GM18870 (cell line): ENCODE measurements around the gene PTEN.
"Not testable (repeated sequence)": the region's sequence is repeated elsewhere in the genome, so short reads cannot be mapped to it uniquely, and the experiment has no call there.

Experiments used
- ATAC-seq: cut with Tn5 transposase; IDR thresholded peaks from one replicate; pipeline ENCODE4 v1.9.1; 2021; ENCODE audit warnings: moderate library complexity; ENCODE audit not compliant: unreplicated experiment

The PTEN gene

GRCh38 chr10:87868277-87868676 lies 4.9 kb downstream of the PTEN start:
- ATAC-seq: no peak

GRCh38 chr10:87869139-87869538 lies 5.7 kb downstream of the PTEN start:
- not testable (repeated sequence) for ATAC-seq

DNA sequence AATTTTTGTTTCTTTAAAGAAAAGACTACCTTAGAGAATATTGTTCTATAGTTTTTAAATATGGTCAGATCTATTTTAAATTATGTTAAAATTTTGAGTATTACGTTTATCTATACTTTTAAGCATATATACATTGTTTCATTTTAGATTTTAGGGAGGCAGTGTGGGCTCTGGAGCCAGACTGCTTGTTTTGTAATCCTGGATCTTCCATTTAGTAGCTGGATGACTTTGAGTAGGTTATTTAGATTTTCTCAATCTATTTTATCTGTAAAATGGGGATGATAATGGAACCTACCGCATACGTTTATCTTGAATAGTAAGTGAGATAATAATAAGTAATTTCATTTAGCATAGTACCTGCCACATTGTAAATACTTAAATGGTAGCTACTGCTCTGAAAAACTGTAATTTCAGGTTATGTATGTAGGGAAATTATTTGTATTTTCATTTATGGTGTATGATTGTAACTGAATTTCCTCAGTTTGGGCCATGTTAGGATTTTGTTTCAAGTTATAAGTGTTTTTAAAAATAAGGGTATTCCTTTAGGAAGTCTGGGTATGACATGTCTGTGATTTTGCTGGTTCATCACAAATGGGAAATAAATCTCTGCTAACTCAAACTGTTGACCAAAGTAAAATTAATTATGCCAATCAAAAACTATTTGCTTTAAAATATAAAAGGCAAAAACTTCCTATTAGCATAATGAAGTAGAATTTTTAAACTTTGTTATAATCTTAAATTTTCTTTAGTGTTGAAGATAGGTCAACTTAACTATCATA lies 6.5 kb downstream of the PTEN start:
- ATAC-seq: no peak

- no peak for ATAC-seq
Observed at GRCh38 chr10:87872828-87873227, 9.4 kb downstream of the PTEN start.

DNA sequence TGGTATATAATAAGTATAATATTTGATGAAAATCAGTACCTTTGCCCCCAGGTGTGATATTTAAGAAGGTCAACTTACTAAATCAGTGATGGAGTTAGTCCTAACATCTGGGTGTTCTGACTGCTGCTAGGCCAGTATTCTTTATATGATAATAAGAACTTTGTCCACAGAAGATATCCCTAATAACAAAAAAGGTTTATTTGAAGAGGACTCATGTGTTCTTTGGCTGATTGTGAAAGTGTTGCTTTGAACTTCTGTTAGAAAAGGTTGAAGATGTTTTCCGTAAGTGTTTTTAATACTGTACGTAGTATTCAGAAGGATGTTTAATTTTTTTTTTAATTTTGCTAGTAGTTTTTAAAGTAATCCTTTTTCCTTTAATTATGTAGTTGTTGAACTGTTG lies 10.2 kb downstream of the PTEN start:
- no peak for ATAC-seq

- ATAC-seq: no peak
Observed at GRCh38 chr10:87875929-87876571, 12.6 kb downstream of the PTEN start.

DNA sequence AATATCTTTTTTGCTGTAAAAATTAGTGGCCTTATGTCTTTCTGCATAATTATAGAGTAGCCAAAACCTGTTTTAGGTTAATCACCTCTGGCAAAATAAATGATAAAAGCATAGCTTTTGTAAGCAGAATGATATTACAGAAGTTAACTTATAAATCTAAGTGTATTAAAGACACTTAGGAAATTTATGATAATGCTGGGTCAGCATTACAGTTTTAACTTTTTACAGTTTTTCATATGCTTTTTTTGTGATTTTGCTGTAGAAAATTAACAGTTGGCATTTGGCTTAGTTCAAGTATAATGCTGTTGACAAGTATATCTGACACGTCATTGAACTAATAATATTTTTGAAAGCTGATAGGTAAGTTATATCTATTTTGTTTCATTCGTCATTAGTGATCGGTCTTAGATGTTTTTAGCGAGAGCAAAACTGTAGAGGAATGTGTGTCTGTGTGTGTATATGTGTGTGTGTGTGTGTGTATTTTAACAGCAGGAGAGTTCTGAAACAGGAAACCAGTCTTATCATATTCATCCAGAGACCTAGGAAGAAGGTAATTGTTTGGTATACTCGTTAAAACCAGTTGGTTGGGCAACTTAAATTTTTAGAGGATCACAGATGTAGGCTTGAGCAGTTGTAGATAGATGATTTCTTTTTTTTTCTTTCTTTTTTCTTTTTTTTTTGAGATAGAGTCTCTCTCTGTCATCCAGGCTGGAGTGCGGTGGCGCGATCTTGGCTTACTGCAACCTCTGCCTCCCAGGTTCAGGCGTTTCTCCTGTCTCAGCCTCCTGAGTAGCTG lies 15.4 kb downstream of the PTEN start:
- ATAC-seq: no peak

DNA sequence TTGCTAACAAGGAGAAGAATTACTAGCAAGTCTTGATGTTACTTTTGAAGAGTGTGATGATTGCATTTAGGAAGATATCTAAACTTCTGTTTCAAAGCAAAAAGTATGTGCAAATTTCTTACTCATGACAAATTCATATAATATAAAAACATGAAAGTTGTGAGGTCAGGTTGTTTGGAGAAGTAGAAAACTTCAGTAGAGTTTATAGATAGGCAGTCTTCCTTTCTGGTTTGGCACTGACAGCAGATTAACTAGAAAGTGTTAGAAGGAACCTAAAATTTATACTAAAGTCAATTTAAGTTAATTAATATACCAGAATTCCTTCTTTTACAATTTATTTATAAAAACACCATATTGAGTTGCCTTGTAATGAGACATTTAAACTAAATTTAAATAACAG lies 16.9 kb downstream of the PTEN start:
- no peak for ATAC-seq

- not testable (repeated sequence) for ATAC-seq
Observed at GRCh38 chr10:87881373-87882059, 18.1 kb downstream of the PTEN start.

DNA sequence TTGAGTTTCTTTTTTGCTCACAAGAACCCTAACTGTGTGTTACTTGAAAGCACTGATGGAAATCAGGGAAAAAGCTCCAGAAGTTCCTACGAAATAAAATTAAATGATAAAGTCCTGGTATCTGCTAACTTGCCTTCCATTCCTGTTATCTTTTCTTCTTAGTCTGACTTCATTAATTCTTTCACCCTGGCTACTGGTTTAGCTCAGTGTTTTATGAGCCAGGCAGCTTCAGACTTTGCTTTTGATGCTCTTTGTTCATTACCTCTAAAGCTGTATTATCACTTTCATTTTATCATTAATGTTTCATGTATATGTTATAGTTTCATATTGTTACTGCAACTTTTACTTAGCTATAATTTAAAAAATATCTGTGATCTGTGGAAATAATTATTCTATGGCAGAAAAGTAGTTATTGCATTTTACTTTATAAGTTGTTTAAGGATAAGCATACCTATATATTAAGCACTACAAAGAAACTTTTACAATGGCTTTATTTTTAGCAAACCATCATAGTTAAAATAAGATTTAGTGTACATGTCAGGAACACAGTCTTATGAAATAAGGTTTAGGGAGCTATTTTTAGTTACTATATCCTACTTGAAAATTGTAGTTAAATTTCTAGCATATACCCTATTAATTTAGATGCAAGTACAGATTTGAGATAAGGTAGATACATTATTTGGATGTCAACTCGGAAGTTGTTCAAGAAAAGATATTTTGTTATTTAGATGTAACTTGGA lies 19.3 kb downstream of the PTEN start:
- no peak for ATAC-seq

- ATAC-seq: no peak
Observed at GRCh38 chr10:87886635-87887034, 23.2 kb downstream of the PTEN start.

DNA sequence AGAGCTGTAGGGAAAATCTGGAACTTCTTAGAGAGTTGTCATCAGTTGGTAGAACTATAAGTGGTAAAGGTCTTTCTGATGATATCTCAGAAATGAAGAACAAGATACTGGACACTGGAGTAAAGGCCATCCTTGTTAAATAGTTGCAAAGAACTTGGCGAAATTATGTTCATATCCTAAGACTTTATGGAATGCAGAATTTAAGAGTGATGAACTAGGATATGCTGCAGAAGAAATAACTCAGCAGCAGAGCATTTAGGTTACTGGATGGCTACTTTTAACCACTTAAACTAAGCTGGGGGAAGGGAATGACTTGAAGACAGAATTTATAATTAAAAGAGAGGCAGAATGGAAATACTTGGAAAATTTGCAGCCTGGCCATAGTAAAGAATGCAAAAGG lies 23.7 kb downstream of the PTEN start:
- no peak for ATAC-seq

- ATAC-seq: no peak
Observed at GRCh38 chr10:87887548-87888289, 24.3 kb downstream of the PTEN start.

- ATAC-seq: no peak
Observed at GRCh38 chr10:87895430-87895829, 32.0 kb downstream of the PTEN start.

- ATAC-seq: no peak
Observed at GRCh38 chr10:87896216-87896615, 32.8 kb downstream of the PTEN start.

DNA sequence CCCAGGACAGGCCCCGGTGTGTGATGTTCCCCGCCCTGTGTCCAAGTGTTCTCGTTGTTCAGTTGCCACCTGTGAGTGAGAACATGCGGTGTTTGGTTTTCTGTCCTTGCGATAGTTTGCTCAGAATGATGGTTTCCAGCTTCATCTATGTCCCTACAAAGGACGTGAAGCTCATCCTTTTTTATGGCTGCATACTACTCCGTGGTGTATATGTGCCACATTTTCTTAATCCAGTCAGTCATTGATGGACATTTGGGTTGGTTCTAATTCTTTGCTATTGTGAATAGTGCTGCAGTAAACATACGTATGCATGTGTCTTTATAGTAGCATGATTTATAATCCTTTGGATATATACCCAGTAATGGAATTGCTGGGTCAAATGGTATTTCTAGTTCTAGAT lies 34.5 kb downstream of the PTEN start:
- ATAC-seq: not testable (repeated sequence)

- not testable (repeated sequence) for ATAC-seq
Observed at GRCh38 chr10:87903396-87903795, 40.0 kb downstream of the PTEN start.

- ATAC-seq: no peak
Observed at GRCh38 chr10:87913156-87913921, 49.9 kb downstream of the PTEN start.

DNA sequence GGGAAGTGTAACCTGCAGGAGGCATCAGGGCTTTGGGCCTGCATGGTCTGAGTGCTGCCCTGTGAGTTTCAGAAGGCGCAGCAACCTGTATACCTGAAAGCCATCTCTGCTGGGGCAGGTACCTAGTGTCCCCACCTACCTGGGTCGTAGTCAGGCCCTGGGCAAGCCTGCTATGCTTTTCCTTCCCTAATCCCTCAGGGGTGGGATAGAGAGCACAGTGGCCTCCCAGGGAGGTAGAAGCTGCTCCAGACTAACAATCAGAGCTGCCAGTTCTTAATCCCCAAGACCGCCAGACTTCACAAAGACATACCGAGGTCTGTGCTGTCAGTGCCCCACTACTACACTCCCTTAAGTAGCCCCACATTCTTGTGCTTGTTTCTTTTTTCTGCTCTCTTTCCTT lies 52.0 kb downstream of the PTEN start:
- no peak for ATAC-seq
